Measurements from ENCODE around the gene GPBAR1. TPM values are rescaled to one million over a fixed set of nuclear protein-coding genes. Genes with fewer than 3 reads are reported as not detected.

Gene GPBAR1
- total RNA-seq, 1 donor from 2014 or later: 2.0 TPM

GRCh38 chr2:218276986-218277755 is 16.4 kb downstream of the GPBAR1 start:
- intact Hi-C loops (cut with DNase I): loop anchor here (10.0 kb wide), 1 partner anchor 388 kb away; no protein-coding TSS in a partner anchor
- ATAC-seq: no peak
- no peak for DNase-seq (ENCODE audit: missing footprints)

DNA sequence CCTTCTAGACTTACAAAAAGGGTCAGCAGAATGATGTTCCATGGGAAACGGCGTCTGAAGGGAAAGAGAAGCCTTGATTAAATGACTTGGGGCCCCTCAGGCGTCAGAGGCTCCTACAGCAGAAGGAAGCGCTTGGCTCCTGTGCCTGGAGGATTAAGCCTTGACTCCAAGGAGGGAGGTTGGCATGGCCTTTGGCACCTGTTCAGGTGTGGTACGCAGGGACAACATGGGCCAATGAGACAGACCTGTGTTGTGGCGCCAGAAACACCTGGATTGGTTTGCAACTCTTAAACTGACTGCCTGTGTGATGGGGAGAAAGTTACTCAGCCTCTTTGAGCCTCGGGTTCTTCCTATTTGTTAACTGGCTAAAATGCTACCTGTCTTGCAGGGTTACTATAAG is 17.1 kb downstream of the GPBAR1 start:
- ATAC-seq (no peak), DNase-seq (ENCODE audit: missing footprints) (no peak)
- intact Hi-C loops (cut with DNase I): loop anchor here (10.0 kb wide), 1 partner anchor 387 kb away; no protein-coding TSS in a partner anchor

DNA sequence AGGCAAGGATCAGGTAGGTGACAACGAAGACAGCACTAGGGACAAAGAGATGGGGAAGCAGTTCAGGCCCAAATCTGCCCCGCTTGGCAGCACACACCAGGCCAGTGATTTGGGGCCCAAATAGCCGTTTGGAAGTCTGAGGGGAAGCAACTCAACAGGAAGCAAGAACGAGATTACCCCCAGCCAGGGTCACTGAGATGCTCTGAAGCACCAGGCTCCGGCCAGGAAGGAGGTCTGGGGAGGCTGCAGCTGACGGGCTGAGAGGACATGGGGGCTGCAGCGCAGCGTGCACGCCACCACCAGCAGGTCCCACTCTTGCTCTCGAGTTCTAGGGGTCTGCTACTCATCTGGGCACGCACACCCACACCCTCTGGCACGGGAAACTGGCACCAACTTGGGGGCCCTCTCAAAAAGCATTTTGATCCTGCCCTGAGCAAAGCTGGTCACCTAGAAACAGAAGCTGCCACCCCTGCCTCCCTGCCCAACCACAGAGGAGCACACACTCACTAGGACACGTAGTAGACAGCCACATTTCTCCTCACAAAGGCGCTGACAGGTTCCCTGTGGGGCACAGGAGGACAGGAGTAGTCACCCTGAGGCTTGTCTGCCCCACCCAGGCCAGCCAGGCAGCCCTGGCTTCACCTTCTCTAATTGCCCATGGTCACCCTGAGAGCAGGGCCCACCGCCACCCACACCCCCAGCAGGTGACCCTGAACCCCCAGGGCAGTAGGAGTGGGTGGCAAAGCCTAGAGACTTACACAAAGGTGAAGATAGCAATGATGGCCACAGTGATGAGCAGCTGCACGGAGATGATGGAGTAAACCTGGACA is 17.9 kb downstream of the GPBAR1 start:
- intact Hi-C loops (cut with DNase I): loop anchor here (10.0 kb wide), 1 partner anchor 386 kb away; no protein-coding TSS in a partner anchor

DNA sequence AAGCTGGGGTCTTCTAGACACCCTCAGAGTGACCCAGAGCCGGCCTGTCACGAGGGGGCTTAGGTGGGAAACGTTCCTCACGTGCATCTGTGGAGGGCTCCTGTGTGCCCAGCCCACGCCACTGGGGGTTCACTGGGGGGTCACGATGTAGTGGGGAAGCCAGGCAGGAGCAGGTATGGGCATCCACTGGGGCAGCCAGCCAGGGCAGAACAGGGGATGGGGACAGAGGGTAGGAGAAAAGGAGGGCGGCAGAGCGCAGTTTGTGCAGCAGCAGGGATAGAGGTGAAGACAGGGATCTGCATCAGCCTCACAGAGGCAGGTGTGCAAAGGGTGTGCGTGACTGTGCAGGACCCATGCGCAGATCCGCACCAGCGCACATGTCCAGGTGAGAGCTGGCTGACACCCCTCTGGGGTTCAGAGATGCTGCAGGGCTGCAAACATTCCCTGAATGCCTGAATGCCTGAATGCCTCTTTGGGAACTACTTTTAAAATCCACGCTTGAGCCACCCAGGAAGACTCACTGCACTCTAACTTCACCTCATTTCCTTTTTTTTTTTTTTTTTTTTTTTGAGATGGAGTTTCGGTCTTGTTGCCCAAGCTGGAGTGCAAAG is 19.6 kb downstream of the GPBAR1 start:
- DNase-seq (ENCODE audit: missing footprints) (no peak), ATAC-seq (no peak)
- intact Hi-C loops (cut with DNase I): loop anchor here (10.0 kb wide), 1 partner anchor 284 kb away; the partner anchor contains the start of genes CNOT9 and USP37

More for the DNA sequence above, 17.9 kb downstream of the GPBAR1 start:
- no peak for ATAC-seq
- no peak for DNase-seq (ENCODE audit: missing footprints)

DNA sequence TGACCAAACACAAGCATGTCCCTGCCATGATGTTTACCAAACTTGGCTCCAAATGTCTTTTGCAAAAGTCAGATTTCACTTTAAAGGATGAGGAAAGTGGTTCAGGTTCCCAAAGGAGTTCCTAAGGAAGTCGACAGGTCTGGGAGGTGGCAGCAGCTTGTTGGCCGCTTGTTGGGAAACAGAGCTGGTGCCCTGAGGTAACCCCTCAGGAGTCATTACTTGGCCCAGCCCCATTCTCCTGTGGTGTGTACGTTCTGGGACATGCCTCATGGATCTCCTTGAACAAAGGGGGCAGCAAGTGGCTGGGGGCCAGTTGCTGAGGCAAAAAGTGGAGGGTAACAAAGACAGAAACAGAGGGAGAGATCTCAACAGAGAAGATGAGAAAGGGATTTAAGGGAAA is 20.6 kb downstream of the GPBAR1 start:
- peak; percentile 29 for ATAC-seq
- intact Hi-C loops (cut with DNase I): loop anchor here (10.0 kb wide), 1 partner anchor 283 kb away; the partner anchor contains the start of genes CNOT9 and USP37
- DNase-seq (ENCODE audit: missing footprints): no peak

DNA sequence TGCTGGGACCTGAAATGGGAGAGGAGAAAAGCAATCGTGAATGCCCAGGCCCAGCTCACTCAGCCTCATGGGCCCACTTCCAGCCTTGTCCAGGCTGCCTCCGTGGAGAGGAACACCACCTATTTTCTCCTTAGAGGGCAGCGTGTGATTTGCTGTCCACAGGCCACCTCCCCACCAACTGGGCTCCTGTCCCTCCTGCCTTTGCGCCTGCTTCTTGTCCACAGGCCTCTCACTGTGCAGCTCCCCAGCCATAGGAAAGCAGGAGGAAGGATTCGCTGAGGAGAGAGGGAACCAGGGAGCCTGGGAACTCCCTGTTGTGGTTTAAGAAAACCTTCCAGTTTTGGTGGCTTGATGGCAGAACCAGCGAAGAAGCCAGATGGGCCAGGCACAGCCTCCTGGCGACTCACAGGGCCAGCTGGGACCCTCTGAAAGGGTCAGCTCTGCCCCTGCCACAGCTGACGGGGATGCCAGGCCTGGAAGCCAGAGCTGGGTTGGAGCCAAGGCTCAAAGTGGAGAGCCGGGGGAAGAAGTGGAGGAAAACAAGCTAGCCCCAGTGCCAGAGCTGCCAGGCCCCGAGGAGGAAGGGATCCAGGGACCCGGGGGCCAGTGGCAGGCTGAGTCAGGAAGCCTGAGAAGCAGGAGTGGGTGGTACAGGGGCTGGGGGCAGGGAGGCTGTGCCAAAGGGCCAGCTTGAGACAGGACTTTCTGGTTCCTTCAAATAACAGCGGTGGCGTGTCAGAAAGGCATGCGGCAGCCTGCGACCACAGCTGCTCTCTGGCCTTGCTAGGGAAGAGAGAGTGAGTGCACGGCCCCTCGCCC is 21.6 kb downstream of the GPBAR1 start:
- intact Hi-C loops (cut with DNase I): loop anchor here (10.0 kb wide), 1 partner anchor 282 kb away; the partner anchor contains the start of genes CNOT9 and USP37
- no peak for DNase-seq (ENCODE audit: missing footprints)
- ATAC-seq: peak; percentile 4

DNA sequence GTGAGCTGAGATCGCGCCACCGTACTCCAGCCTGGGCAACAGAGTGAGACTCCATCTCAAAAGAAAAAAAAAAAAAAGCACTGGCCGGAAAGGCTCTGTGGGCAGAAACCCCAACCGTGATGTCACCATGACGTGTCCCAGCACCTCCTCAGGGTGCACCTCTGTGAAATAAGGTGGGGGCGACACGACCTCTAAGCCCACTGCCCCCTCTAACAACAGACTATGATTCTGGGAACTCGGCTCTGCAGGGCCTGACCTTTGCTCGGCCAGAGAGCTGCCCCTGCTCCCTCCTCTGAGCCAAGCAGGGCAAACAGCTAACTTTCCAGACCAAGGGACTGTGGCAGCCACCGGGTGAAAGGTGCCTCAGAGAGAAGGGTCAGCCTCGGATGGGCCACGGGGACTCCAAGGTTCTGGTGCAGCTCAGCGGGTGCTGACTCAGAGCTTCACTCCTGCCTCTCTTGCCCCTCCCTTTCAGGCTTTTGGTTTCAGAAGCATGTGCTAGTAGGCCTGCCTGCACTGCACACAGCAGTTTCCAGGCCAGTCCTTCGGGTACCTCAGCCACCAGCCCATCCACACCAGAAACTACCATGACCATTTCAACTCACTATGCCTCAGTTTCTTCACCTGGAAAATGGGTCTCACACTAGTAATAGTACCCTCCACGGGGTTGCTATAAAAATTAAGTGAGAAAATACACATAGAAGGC is 23.4 kb downstream of the GPBAR1 start:
- DNase-seq (ENCODE audit: missing footprints) (no peak), ATAC-seq (no peak)
- intact Hi-C loops (cut with DNase I): loop anchor here (10.0 kb wide), 1 partner anchor 281 kb away; the partner anchor contains the start of genes CNOT9 and USP37

DNA sequence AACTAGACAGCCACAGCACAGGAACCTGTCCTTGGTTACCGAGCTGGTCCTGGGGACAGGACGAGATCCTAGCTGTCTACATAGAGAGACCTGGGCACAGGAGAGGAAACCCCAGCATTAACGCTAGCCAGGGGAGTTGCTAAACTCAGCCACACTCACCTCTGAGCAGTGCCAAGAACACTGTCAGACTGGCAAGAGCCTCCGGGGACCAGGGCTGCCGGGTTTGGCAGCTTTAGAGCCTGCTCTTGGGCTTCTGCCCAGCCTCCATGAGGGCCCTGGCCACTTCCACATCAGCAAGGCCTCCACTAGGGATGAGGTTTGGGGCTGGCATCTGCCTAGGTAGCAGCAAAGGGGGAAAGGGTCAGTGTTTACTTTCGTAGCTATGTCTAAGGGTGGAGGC is 24.8 kb downstream of the GPBAR1 start:
- DNase-seq (ENCODE audit: missing footprints) (peak; percentile 77), ATAC-seq (peak; percentile 33)
- intact Hi-C loops (cut with DNase I): loop anchor here (2.0 to 10.0 kb wide), 2 partner anchors 15 to 279 kb away; partner anchors contain the start of genes AAMP, CNOT9, PNKD and USP37

DNA sequence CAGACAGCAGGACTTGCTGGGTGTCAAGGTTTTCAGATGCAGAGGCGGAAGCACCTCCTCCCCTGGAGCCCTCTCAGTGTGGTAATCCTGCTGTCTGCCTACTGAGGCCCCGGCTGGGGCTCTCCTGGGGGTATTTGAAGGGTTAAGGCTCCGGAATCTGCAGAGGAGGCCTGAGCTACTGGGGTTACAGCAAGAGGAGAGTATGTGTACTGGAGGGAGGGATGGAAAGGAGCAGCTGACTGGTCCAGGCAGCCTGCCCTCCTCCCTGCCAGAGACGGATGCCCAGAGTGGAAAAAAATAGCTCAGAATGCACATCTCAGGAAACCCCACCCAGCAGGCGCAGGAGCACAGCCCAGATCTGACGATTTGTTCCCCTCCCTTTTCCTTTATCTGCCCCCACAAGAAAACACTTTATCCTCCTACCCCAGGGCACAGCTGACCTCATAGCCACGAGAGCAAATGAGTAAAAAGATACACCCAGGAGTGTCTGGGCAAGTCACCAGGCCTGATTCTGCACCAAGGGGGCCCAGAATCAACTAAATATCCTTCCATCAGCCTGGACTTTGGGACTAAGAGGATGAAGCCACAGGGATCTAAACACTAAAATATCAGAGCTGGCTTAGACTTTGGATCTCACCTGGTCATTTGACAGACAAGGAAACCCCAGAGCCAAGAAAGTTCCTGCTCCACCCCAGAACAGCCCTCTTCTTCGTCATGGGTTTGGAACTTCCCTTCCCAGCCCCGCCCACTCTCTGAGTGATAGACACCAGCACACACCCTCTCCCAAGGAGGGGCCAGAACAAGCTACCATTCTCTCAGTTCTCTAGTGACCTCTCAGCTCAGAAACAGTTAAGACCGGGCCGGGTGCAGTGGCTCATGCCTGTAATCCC is 26.0 kb downstream of the GPBAR1 start:
- DNase-seq (ENCODE audit: missing footprints) (peak; percentile 93), ATAC-seq (peak; percentile 89)
- intact Hi-C loops (cut with DNase I): loop anchor here (2.0 to 10.0 kb wide), 2 partner anchors 16 to 278 kb away; partner anchors contain the start of genes AAMP, CNOT9, PNKD and USP37

- ATAC-seq (no peak), DNase-seq (ENCODE audit: missing footprints) (no peak)
- intact Hi-C loops (cut with DNase I): loop anchor here (2.0 to 10.0 kb wide), 4 partner anchors 78 to 275 kb away; partner anchors contain the start of genes CNOT9 and USP37
Observed at GRCh38 chr2:218289639-218290315, 29.0 kb downstream of the GPBAR1 start.

DNA sequence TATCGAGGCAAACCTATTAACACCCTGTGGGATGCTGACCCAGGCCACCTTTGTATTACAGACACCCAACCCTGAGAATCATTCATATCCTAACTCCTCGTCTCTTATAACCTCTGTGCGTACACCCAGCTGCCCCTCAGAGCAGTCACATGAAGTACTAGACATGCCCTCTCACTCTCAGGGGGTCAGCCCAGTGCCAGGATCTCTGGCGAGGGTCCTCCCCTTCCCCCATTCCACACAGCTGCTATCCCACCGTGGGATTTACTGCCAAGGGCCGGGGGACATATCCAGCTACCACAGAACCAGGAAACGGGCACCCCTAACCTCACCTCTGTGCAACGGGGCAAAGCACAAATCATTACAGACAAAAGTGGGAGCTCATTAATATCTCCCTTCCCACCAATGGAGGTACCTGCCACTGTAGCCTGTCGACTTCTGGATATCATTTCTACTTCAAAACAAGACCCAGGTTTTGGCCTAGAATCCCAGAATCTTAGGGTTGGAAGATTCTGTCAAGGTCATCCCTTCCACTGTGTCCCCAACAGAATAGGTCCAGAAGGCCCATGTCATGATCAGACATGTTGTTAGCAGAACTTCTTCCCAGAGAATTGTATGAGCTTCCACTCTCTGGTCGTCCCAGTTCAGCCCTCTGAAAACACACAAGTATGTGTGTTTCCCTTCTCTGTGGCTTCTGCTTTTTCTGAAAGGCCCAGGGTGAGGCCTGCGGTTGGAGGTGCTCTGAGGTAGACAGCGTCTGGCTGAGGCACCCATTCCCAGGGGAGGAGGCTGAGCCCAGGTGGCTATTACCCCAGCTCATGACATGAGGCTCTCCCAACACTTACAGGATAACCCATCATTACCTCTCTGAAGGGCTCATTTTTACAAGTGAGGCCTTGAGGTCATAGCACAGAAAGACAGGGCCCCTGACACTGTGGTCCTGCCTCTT is 29.8 kb downstream of the GPBAR1 start:
- ATAC-seq: no peak
- DNase-seq (ENCODE audit: missing footprints): no peak
- intact Hi-C loops (cut with DNase I): loop anchor here (2.0 to 5.0 kb wide), 3 partner anchors 77 to 177 kb away; no protein-coding TSS in a partner anchor

- ATAC-seq: peak; percentile 17
- intact Hi-C loops (cut with DNase I): loop anchor here (1.0 to 5.0 kb wide), 4 partner anchors 21 to 176 kb away; partner anchors contain the start of genes AAMP and PNKD
- no peak for DNase-seq (ENCODE audit: missing footprints)
Observed at GRCh38 chr2:218291318-218292047, 30.7 kb downstream of the GPBAR1 start.

GRCh38 chr2:218292048-218293014 is 31.5 kb downstream of the GPBAR1 start, which contains the start of gene TMBIM1:
TSS of gene TMBIM1 (minus strand) at chr2:218292503. CDS start at chr2:218282141, 10,362 bp downstream.
- ATAC-seq (peak; percentile 94), DNase-seq (ENCODE audit: missing footprints) (peak; percentile 95)
- intact Hi-C loops (cut with DNase I): loop anchor here (1.0 to 5.0 kb wide), 3 partner anchors 22 to 175 kb away; partner anchors contain the start of genes AAMP and PNKD
